ENCODE results near the gene DUSP28. TPM values are rescaled to one million over a fixed set of nuclear protein-coding genes. Genes with fewer than 3 reads are reported as not detected.

DUSP28 gene
- total and polyA plus RNA-seq, 2 of the 13 experiments (the other 11 are each of a cell fraction or from before 2014, with no cell fraction given): 5.2 to 8.6 TPM

- TF ChIP-seq GMEB2 (CRISPR knock-in tag; IDR thresholded peaks at IDR 0.05; ENCODE audit: low read depth) (peak; percentile 90), NCOA2 (CRISPR knock-in tag; IDR thresholded peaks at IDR 0.05) (no peak), KLF12 (CRISPR knock-in tag; IDR thresholded peaks at IDR 0.05; ENCODE audit: borderline replicate concordance) (no peak), SOX13 (IDR thresholded peaks at IDR 0.05) (no peak), SOX13 (CRISPR knock-in tag; conservative IDR thresholded peaks at IDR 0.05 in 1 of 2, IDR thresholded peaks at IDR 0.05 in 1 of 2) (peak in 1 of 2 experiments; percentile 58; a peak in 1 of 4 replicates), SALL2 (CRISPR knock-in tag; IDR thresholded peaks at IDR 0.05) (peak; percentile 77; the same call in 1 of the 2 replicates), ZNF589 (CRISPR knock-in tag; conservative IDR thresholded peaks at IDR 0.05) (peak; percentile 96), ZNF598 (CRISPR knock-in tag; IDR thresholded peaks at IDR 0.05; ENCODE audit: borderline replicate concordance) (0 out of 2 replicates have a peak, but pooled peaks have one; percentile 28), CSRNP2 (CRISPR knock-in tag; conservative IDR thresholded peaks at IDR 0.05; ENCODE audit: low read depth) (0 out of 2 replicates have a peak, but pooled peaks have one; percentile 72), ZNF3 (CRISPR knock-in tag; IDR thresholded peaks at IDR 0.05) (no peak), ELF1 (CRISPR knock-in tag; IDR thresholded peaks at IDR 0.05) (peak; percentile 96), SOX6 (IDR thresholded peaks at IDR 0.05) (no peak), SOX6 (CRISPR knock-in tag; IDR thresholded peaks at IDR 0.05) (peak; percentile 79), NFKB2 (CRISPR knock-in tag; IDR thresholded peaks at IDR 0.05; ENCODE audit: borderline replicate concordance) (no peak), HMG20A (CRISPR knock-in tag; IDR thresholded peaks at IDR 0.05; ENCODE audit: borderline replicate concordance) (no peak), PATZ1 (CRISPR knock-in tag; IDR thresholded peaks at IDR 0.05) (peak; percentile 41; the same call in 1 of the 2 replicates), ZC3H13 (CRISPR knock-in tag; IDR thresholded peaks at IDR 0.05) (peak; percentile 91), HMGXB3 (CRISPR knock-in tag; IDR thresholded peaks at IDR 0.05; ENCODE audit: borderline replicate concordance) (peak; percentile 82; the same call in 1 of the 2 replicates), NFE2L2 (IDR thresholded peaks at IDR 0.05; ENCODE audit: low read length) (no peak), ZNF235 (CRISPR knock-in tag; IDR thresholded peaks at IDR 0.05; ENCODE audit: borderline replicate concordance) (peak; percentile 96)
Measured at GRCh38 chr2:240586198-240586918, 26.2 kb downstream of the DUSP28 start, which contains the start of gene CAPN10 (continued).
